ENCODE data around the gene F2RL1. TPM values are rescaled to one million over a fixed set of nuclear protein-coding genes. Genes with fewer than 3 reads are reported as not detected.

F2RL1 gene
- total and polyA plus RNA-seq, 2 of the 13 experiments (the other 11 are each of a cell fraction or from before 2014, with no cell fraction given), result 9.9 to 23.0 TPM

GRCh38 chr5:76805821-76806505 lies 12.9 kb upstream of the F2RL1 start (continued):
- TF ChIP-seq, protein P1, sequence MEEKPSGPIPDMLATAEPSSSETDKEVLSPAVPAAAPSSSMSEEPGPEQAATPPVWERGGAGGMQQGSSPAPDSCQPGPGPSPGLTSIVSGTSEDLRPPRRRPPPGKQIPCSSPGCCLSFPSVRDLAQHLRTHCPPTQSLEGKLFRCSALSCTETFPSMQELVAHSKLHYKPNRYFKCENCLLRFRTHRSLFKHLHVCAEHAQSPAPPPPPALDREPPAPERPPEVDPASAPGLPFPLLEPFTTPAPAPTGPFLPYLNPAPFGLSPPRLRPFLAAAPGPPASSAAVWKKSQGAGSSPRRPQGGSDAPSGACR (CRISPR knock-in tag; IDR thresholded peaks at IDR 0.05), result no peak
- TF ChIP-seq SNAI1 (CRISPR knock-in tag; IDR thresholded peaks at IDR 0.05; ENCODE audit: borderline replicate concordance) (no peak), MEIS1 (CRISPR knock-in tag; IDR thresholded peaks at IDR 0.05; ENCODE audit: borderline replicate concordance) (no peak), ZNF740 (CRISPR knock-in tag; IDR thresholded peaks at IDR 0.05) (no peak), FOSL2 (CRISPR knock-in tag; IDR thresholded peaks at IDR 0.05) (peak; percentile 93), ZKSCAN5 (CRISPR knock-in tag; IDR thresholded peaks at IDR 0.05) (no peak), ZIK1 (CRISPR knock-in tag; IDR thresholded peaks at IDR 0.05; ENCODE audit: borderline replicate concordance, low read depth) (no peak), ZNF558 (CRISPR knock-in tag; IDR thresholded peaks at IDR 0.05; ENCODE audit: borderline replicate concordance) (no peak), GMEB2 (CRISPR knock-in tag; IDR thresholded peaks at IDR 0.05; ENCODE audit: low read depth) (no peak), BHLHE40 (IDR thresholded peaks at IDR 0.05; ENCODE audit: low read length) (no peak), NBN (conservative IDR thresholded peaks at IDR 0.05) (no peak), ZFP36L1 (CRISPR knock-in tag; IDR thresholded peaks at IDR 0.05) (no peak), ZNF761 (CRISPR knock-in tag; conservative IDR thresholded peaks at IDR 0.05) (no peak), KLF15 (CRISPR knock-in tag; IDR thresholded peaks at IDR 0.05; ENCODE audit: borderline replicate concordance) (no peak), IRF2 (CRISPR knock-in tag; IDR thresholded peaks at IDR 0.05) (no peak), FOXA3 (CRISPR knock-in tag; IDR thresholded peaks at IDR 0.05) (peak; percentile 80), SETDB1 (CRISPR knock-in tag; IDR thresholded peaks at IDR 0.05; ENCODE audit: borderline replicate concordance) (no peak), RBM22 (optimal IDR thresholded peaks at IDR 0.05; ENCODE audit: low read length) (no peak), REXO4 (CRISPR knock-in tag; IDR thresholded peaks at IDR 0.05; ENCODE audit: borderline replicate concordance) (no peak), KDM6A (CRISPR knock-in tag; IDR thresholded peaks at IDR 0.05; ENCODE audit: low read depth) (no peak)
- TF ChIP-seq, protein P2, sequence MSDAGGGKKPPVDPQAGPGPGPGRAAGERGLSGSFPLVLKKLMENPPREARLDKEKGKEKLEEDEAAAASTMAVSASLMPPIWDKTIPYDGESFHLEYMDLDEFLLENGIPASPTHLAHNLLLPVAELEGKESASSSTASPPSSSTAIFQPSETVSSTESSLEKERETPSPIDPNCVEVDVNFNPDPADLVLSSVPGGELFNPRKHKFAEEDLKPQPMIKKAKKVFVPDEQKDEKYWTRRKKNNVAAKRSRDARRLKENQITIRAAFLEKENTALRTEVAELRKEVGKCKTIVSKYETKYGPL (CRISPR knock-in tag; IDR thresholded peaks at IDR 0.05), result no peak
- TF ChIP-seq, protein P3, sequence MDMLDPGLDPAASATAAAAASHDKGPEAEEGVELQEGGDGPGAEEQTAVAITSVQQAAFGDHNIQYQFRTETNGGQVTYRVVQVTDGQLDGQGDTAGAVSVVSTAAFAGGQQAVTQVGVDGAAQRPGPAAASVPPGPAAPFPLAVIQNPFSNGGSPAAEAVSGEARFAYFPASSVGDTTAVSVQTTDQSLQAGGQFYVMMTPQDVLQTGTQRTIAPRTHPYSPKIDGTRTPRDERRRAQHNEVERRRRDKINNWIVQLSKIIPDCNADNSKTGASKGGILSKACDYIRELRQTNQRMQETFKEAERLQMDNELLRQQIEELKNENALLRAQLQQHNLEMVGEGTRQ (IDR thresholded peaks at IDR 0.05; ENCODE audit: low read depth, low read length), result no peak
- TF ChIP-seq, protein P3 (CRISPR knock-in tag; IDR thresholded peaks at IDR 0.05; ENCODE audit: borderline replicate concordance), result no peak
- TF ChIP-seq, protein P4, sequence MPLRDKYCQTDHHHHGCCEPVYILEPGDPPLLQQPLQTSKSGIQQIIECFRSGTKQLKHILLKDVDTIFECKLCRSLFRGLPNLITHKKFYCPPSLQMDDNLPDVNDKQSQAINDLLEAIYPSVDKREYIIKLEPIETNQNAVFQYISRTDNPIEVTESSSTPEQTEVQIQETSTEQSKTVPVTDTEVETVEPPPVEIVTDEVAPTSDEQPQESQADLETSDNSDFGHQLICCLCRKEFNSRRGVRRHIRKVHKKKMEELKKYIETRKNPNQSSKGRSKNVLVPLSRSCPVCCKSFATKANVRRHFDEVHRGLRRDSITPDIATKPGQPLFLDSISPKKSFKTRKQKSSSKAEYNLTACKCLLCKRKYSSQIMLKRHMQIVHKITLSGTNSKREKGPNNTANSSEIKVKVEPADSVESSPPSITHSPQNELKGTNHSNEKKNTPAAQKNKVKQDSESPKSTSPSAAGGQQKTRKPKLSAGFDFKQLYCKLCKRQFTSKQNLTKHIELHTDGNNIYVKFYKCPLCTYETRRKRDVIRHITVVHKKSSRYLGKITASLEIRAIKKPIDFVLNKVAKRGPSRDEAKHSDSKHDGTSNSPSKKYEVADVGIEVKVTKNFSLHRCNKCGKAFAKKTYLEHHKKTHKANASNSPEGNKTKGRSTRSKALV (CRISPR knock-in tag; IDR thresholded peaks at IDR 0.05), result no peak

All from HepG2 (cell line).